ENCODE measurements around the gene CFTR.
"Not testable (repeated sequence)": the region's sequence is repeated elsewhere in the genome, so short reads cannot be mapped to it uniquely, and the experiment has no call there.

Gene CFTR

GRCh38 chr7:117505238-117505637 lies 25.4 kb downstream of the CFTR start:
- DNase-seq, result no peak

GRCh38 chr7:117508676-117509075 lies 28.9 kb downstream of the CFTR start:
- no peak for DNase-seq

GRCh38 chr7:117517194-117517593 lies 37.4 kb downstream of the CFTR start:
- not testable (repeated sequence) for DNase-seq

DNA sequence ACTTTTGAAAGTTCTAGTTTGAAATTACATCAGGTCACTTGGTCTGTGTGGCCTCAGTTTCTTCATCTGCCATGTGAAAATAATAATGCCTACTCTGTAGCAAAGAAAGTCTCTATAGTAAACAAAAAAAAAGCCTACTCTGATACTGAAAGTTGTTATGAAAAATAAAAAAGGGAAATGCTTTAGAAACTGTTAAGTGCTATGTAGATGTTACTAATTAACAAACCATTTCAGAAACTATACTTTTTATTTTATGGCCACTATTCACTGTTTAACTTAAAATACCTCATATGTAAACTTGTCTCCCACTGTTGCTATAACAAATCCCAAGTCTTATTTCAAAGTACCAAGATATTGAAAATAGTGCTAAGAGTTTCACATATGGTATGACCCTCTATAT lies 50.6 kb downstream of the CFTR start:
- no peak for DNase-seq

- DNase-seq, result no peak
Measured at GRCh38 chr7:117531595-117532244, 51.9 kb downstream of the CFTR start.

DNA sequence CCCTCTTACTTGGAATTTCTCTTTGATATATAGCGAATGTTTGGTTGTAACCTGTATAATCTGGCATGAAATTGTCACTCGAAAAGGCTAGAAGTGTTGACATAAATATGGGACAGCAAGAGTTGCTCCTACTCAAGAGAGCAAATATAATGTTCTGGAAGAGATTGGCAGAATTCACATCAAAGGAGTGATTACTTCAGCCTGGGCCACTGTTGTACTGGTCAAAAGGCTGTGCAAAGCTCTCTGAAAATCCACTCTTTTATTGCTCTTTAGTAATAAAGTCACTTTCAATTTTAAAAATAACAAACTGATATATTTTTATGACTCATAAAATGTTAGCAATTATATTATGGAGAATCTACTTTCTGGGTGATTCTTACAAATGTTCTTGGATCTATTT lies 58.2 kb downstream of the CFTR start:
- DNase-seq, result no peak

DNA sequence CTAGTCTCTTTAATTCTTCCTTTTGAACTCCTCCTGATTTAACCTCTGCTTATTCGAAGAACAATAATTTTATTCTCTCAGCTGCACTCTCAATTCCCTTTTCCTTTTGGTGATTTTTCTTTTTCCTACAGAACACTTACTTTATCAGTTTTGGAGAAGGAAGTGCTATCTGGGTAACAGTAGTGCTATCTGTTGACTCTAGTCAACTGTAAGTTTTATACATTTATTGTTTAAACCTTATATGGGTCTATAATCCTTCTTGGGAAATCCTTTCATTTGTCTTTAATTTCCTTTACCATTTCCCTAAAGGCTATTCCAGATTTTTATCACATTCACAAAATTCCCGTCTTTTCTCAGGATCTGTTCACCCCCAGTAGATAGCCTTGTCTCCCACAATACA lies 64.2 kb downstream of the CFTR start:
- DNase-seq, result no peak

DNA sequence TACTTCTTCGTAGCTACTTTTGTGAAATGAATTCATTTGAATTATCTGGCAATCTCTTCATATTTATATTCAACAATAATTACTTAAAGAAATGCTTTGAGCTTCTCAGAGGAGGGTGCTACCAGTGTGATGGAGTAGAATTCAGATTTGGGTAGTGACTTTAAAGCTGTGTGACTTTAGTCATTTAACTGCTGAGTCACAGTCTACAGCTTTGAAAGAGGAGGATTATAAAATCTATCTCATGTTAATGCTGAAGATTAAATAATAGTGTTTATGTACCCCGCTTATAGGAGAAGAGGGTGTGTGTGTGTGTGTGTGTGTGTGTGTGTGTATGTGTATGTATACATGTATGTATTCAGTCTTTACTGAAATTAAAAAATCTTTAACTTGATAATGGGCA lies 68.2 kb downstream of the CFTR start:
- no peak for DNase-seq

DNA sequence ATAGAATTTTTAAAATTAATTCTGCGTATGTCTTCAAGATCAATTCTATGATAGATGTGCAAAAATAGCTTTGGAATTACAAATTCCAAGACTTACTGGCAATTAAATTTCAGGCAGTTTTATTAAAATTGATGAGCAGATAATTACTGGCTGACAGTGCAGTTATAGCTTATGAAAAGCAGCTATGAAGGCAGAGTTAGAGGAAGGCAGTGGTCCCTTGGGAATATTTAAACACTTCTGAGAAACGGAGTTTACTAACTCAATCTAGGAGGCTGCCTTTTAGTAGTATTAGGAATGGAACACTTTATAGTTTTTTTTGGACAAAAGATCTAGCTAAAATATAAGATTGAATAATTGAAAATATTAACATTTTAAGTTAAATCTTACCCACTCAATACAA lies 70.8 kb downstream of the CFTR start:
- DNase-seq, result no peak

GRCh38 chr7:117552660-117553059 lies 72.8 kb downstream of the CFTR start:
- DNase-seq, result no peak

DNA sequence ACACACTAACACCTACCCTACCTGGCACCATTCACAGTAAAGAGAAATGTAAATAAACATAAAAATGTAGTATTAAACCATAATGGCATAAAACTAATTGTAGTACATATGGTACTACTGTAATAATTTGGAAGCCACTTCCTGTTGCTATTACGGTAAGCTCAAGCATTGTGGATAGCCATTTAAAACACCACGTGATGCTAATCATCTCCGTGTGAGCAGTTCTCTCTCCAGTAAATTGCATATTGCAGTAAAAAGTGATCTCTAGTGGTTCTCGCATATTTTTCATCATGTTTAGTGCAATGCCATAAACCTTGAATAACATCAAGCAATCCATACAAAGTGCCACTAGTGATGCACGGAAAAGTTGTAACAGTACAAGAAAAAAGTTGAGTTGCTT lies 75.4 kb downstream of the CFTR start:
- DNase-seq, result no peak

DNA sequence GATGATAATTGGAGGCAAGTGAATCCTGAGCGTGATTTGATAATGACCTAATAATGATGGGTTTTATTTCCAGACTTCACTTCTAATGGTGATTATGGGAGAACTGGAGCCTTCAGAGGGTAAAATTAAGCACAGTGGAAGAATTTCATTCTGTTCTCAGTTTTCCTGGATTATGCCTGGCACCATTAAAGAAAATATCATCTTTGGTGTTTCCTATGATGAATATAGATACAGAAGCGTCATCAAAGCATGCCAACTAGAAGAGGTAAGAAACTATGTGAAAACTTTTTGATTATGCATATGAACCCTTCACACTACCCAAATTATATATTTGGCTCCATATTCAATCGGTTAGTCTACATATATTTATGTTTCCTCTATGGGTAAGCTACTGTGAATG lies 79.6 kb downstream of the CFTR start:
- DNase-seq, result no peak

DNA sequence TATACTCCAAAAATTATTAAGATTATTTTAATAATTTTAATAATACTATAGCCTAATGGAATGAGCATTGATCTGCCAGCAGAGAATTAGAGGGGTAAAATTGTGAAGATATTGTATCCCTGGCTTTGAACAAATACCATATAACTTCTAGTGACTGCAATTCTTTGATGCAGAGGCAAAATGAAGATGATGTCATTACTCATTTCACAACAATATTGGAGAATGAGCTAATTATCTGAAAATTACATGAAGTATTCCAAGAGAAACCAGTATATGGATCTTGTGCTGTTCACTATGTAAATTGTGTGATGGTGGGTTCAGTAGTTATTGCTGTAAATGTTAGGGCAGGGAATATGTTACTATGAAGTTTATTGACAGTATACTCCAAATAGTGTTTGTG lies 80.2 kb downstream of the CFTR start:
- no peak for DNase-seq

- DNase-seq, result no peak
Measured at GRCh38 chr7:117562759-117563158, 82.9 kb downstream of the CFTR start.

- no peak for DNase-seq
Measured at GRCh38 chr7:117564080-117564479, 84.3 kb downstream of the CFTR start.

DNA sequence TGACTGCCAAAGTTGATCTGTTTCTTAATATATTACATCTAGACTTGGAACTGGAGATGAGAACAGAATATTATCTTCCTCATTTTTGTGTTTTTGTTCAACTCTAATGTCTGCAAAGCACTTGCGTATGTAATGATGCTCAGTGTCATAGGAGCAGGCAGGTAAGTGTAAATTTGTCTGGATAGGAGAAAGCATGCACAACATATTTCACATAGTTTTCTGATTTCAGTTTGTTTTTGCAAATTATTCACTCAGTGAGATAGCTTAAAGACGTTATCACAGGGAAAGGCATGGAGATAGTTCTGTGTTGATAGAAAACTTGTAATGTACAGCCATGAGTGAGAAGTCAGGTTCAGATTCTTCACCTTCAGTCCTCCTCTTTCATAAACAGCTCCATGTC lies 84.8 kb downstream of the CFTR start:
- DNase-seq, result no peak

DNA sequence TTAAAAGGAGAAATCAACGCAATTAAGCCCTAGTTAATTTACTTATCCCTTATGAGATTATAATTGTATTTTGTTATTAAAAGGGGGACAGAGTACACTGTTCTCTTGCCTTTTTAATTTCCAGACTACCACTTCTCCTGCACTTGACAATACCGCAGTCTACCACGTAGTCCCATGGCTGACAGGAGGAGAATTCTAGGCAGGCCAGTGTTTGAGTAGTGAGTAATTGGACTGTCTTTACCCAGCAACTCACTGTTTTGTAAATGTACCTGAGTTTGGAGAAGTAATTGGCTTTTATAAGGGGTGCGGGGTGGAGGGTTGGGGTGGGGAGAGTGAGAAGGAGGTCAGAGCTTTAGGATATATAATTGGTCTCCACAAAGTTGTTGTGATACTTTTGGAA lies 85.4 kb downstream of the CFTR start:
- DNase-seq, result no peak

- DNase-seq, result no peak
Measured at GRCh38 chr7:117567781-117568180, 88.0 kb downstream of the CFTR start.

GRCh38 chr7:117572856-117573620 lies 93.2 kb downstream of the CFTR start:
- DNase-seq, result no peak

DNA sequence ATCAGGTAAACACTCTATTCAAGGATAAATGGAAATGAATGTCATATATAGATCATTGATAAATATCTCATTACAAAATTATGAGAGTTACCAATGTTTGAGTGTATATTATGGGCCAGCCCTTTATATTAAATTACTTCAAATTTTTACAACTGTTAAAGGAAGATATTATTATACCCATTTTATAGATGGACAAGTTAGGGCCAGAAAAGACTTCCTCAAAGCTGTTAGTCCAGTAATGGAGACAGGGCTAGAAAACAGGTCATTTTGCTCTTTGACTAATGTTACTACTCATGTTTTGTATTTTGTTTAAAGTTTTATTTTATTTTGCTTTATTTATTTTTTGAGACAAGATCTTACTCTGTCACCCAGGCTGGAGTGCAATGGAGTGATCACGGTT lies 101.6 kb downstream of the CFTR start:
- no peak for DNase-seq

GRCh38 chr7:117582219-117582704 lies 102.4 kb downstream of the CFTR start:
- DNase-seq, result no peak

- DNase-seq, result no peak
Measured at GRCh38 chr7:117587931-117588330, 108.1 kb downstream of the CFTR start.

DNA sequence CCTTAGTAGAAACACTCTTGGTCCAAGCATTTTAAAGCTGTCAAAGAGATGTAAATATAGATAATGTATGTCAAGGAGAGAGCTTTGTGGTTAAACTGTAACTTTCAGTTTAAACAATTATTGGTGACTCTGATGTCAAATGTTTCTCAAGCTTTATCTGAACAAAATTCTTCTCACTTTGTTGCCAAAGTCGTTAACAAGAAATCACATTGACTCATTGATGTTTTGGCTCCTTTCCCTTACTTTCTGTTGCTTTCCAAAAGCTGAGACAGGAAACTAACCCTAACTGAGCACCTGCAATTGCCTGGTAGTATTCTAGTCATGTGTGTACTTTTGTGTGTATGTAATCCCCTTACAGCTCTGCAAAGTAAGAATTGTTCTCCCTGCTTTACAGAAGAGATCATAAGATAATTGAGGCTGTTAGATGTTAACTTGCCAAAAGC lies 108.5 kb downstream of the CFTR start:
- DNase-seq, result no peak

- no peak for DNase-seq
Measured at GRCh38 chr7:117590191-117590590, 110.4 kb downstream of the CFTR start.

Data from suppressor macrophage treated with lipopolysaccharide for 4 hours (primary cell).